GM18508 (cell line): ENCODE results near the gene TXNDC8.
A peak's percentile ranks its signal among the peaks of the same experiment; 100 is the strongest.

Experiments used
- ATAC-seq: cut with Tn5 transposase; IDR thresholded peaks from one replicate; pipeline ENCODE4 v1.9.1; 2021; ENCODE audit warnings: moderate number of reproducible peaks; ENCODE audit not compliant: insufficient read depth, unreplicated experiment

TXNDC8 gene

DNA sequence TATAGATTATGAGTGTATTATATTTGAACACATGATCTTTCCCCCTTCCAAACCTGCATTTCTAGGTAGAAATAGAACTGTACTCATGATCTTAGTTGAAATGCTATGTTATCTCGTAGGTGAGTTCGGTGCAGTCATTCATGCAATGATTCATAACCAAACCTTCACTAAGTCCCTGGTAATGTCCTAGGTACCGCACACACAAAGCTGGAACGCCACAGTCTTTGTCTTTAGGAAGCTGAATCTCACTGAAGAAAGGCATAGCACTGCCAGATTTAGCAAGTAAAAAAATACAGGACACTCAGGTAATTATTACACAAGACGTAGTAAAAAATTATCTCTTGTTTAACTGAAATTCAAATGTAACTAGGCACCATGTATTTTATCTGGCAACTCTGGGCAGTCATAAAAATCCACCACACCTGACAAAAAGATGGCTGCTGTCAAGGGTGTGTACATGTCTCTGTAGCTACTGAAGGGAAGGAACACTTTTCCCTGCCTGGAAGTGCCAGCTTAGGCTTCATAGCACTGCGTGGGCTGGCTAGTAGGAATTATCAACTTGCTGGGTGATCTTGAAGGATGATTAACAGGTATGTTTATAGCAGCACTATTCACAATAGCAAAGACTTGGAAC is 53.3 kb downstream of the TXNDC8 start:
- no peak for ATAC-seq

GRCh38 chr9:110283751-110284150 is 53.9 kb downstream of the TXNDC8 start:
- no peak for ATAC-seq

GRCh38 chr9:110282739-110283081 is 55.0 kb downstream of the TXNDC8 start:
- ATAC-seq: no peak

GRCh38 chr9:110282018-110282738 is 55.5 kb downstream of the TXNDC8 start:
- no peak for ATAC-seq

DNA sequence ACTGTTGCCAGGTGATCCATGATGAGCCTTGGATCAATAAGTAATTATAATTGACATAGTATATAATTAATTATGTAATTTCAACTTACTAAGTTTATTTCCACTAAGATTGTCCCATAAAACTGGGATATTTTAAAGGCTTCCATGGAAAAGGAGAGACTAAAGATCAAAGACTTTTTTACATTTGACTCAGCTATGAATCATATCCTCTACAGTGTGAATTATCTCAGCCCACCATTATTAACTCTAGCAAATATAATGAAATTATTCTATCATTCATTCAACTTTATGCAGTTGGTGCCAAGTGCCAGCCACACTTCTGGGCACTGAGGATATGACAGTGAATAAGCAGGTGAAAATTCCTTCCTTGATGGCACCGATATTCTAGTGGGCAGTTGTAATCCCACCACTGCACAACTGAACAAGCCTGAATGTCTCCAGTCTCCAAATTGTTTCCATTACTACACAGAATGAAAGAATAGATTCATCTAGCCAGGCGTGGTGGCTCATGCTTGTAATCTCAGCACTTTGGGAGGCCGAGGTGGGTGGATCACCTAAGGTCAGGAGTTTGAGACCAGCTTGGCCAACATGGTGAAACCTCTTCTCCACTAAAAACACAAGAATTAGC is 59.5 kb downstream of the TXNDC8 start:
- ATAC-seq: no peak

GRCh38 chr9:110276781-110277180 is 60.9 kb downstream of the TXNDC8 start:
- no peak for ATAC-seq

GRCh38 chr9:110270211-110270995 is 67.3 kb downstream of the TXNDC8 start:
- ATAC-seq: no peak

DNA sequence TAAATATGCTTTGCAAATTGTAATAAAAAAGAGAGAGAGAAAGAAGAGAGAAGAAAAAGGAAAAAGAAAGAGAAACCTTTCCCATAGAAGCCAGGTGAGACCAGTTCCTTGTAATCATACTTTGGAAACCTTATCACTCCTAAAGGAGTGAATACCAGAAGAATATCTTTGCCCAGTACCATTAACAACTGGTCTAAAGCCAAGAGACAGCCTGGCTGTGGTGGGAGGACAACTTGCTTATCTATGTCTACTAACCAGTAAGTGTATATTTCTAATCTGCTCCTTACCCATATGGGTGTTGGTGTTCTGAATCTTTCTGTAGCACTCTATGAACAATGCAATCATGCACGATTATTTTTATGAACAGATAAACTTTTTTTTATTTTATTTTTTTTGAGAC is 70.9 kb downstream of the TXNDC8 start:
- ATAC-seq: no peak

DNA sequence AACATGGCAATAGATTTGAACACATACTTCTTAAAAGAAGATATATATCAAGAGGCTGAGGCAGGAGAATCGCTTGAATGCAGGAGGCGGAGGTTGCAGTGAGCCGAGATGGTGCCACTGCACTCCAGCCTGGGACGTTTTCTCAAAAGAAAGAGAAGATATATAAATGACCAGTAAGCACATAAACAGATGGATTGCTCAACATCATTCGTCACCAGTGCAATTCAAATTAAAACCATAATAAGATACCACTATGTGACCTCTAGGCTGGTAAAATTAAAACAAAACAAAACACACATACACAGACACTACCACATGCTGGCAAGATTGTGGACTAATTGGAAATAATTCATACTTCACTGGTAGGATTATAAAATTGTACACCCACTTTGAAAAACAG is 76.0 kb downstream of the TXNDC8 start:
- no peak for ATAC-seq

- no peak for ATAC-seq
Observed at GRCh38 chr9:110260911-110261310, 76.8 kb downstream of the TXNDC8 start.

DNA sequence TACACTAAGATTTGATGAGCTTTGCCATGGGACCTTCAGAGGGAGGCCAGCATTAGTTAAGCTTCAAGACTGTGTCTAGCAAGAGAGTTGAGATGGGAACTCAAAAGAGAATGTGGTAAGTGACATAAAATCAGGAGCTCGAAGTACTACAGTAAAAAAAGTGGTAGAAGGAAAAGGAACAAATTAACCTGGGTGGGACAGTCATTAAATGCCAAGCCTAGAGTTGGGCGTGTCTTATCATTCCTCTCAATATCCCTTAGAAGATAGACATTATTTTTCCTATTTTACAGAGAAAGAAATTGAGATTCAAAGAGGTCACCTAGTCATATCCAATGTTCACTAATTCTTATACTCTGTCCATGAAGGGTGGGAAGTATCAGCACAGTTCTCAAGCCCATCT is 78.1 kb downstream of the TXNDC8 start:
- ATAC-seq: no peak

DNA sequence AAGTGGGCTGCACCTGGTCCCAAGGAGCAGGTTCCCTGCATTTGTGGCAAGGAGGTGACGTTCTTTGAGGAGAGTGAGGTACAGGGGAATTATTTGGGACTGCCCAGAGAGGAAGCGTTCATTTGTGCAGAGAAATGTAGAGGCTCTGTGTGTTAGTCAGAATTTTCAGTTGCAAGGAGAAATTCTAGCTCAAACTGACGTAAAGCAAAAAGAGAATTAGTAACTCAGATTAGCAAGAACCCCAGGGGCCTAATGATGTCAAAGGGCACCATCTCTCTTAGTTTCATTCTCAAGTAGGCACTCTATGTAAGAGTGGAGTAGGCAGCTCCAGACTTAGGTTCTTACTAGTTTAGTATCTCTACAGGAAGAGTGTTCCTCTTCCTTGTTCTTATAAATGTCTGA is 79.0 kb downstream of the TXNDC8 start:
- ATAC-seq: no peak

DNA sequence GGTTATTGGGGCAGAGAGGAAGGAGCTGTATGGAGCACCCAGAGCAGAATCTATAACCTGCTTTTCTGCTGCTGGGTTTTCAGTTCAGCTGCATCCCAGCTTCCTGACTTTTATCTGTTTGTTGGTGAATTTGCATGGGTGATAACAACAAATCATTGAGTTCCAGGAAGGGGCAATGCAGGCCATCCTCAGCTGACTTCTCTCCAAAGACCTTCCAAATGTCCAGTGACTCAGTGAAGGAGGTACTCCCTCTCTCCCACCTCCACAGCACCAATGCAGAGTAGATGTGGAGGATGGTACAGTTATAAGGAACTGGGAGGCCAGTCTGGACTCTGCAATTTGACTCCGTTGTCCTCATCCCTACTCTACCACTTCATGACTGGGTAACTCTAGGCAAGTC is 79.7 kb downstream of the TXNDC8 start:
- no peak for ATAC-seq

DNA sequence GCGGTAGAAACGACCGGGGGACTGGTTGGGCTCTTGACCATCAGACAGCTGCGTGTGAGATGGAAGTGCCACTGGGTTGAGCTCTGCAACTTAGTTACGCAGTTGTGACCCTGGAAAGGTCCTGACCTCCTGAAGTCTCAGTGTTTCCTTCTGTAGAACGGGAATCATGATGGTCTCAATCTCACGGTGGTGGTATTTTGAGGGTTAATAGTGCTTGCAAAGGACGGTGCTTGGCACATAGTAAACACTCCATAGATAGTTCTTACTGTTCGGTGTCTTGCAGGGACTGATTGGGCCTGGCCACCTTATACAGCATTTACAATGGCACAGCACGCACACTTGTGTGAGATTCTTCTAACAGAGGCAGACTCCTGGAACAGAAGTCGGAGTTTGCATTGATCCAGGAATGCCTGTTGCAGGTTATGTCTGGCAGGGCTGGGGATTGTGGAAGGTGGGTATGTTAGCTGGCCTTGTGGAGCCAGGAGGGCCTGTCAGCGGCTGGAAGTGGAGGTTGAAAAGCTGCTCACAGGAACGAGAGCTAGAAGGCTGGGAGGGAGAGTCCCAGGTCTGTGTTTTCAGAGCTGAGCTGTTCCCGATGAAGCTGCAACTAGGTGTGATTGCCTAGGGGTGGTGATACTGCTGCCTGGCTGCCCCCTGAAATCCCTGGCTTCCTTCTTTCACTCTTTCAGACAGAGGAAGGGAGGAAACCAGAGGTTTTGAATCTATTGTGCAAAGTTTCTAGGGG is 80.4 kb downstream of the TXNDC8 start:
- ATAC-seq: no peak

- ATAC-seq: peak; percentile 38
Observed at GRCh38 chr9:110256380-110257096, 81.1 kb downstream of the TXNDC8 start, which contains the start of gene TXN. Gene TXN (minus strand): TSS chr9:110256507. CDS start chr9:110256435, 72 bp downstream.

- peak; percentile 3 for ATAC-seq
Observed at GRCh38 chr9:110255463-110256379, 81.9 kb downstream of the TXNDC8 start.

GRCh38 chr9:110255034-110255462 is 82.6 kb downstream of the TXNDC8 start:
- ATAC-seq: no peak

DNA sequence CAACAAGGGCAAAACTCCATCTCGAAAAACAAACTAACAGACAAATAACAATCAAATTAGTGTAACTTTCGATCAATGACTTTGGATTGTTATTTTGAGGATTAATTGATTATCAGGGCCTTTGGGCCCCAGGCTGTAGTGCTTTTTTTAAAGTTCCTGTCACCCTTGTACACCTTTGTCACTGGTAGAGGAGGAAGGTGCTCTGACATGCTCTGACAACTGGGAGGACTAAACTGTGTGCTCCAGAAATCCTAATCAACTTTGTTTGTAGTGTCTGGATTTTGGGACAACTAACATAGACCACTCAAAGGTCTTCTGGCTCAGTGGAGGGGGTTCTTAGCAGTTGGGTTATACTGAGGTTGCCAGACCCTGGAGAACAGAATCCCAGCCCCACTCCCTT is 83.2 kb downstream of the TXNDC8 start:
- ATAC-seq: no peak
